Smooth muscle cell of the coronary artery (primary cell): ENCODE results near the gene PGK1. TPM values are rescaled to one million over a fixed set of nuclear protein-coding genes. Genes with fewer than 3 reads are reported as not detected.

ENCODE experiments used
- total RNA-seq: library from RNA; depleted of rRNA; stranded (reverse); fragments of >200 nt; gene quantifications from 2 replicates; pipeline ENCODE4 v1.2.3, GENCODE V29; 2014; ENCODE audit warnings: low replicate concordance

Gene PGK1
- 229 and 358 TPM in 2 replicates for total RNA-seq

GRCh38 chrX:78103623-78104446 is at the start of gene PGK1:
TSS of gene PGK1 (plus strand) at chrX:78104248. CDS start at chrX:78104341, 93 bp downstream.

GRCh38 chrX:78139160-78140123 is 35.4 kb downstream of the PGK1 start, which contains the start of gene TAF9B:
TSS of gene TAF9B (minus strand) at chrX:78139650. CDS start at chrX:78139611, 39 bp downstream.

Other genes with a start within 250 kb of the PGK1 start
- 160 and 328 TPM in 2 replicates for gene MAGT1, start 208.8 kb upstream of the PGK1 start, total RNA-seq
- 500 and 576 TPM in 2 replicates for gene COX7B, start 204.8 kb upstream of the PGK1 start, total RNA-seq
- 7.7 and 12.9 TPM in 2 replicates for gene ATP7A, start 193.6 kb upstream of the PGK1 start, total RNA-seq
- gene PGAM4, start 134.6 kb upstream of the PGK1 start, total RNA-seq = not detected in 2 replicates
- 8.8 and 12.9 TPM in 2 replicates for gene TAF9B, start 35.4 kb downstream of the PGK1 start, total RNA-seq
- not detected in 2 replicates for gene CYSLTR1, start 223.4 kb downstream of the PGK1 start, total RNA-seq